ENCODE results near the gene RBM5.

The RBM5 gene

DNA sequence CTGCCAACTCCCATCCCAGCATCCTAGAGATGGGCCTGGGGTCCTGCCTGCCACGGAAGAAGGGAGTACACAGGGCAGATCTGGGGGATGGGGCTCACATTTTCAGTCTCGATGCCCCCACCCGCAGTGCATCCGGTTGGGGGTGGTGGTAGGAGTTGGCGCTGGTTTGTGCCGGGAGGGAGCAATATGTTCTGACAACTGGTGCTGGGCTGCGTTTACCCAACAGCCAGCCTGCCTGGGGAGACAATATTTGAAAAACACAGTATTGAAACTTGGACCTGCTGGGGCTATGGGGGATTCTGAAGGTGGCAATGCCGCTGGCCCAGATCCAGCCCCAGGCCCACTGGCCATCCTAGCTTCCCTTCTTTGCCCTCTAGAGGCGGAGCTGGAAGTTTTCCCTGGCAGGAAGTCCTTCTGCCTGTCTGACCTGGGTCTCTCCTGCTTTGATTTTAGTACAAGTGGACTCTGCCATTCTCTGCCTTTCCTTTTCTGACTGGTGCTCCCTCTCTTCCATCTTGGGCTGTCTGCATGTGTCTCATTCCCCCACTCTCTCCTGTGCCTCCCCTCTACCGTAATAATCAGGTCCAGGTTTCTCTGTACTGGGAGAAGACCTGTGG lies 69.9 kb downstream of the RBM5 start:
- in situ Hi-C loops (cut with MboI; ENCODE audit: low sequenced_read_pairs): no loop called here

DNA sequence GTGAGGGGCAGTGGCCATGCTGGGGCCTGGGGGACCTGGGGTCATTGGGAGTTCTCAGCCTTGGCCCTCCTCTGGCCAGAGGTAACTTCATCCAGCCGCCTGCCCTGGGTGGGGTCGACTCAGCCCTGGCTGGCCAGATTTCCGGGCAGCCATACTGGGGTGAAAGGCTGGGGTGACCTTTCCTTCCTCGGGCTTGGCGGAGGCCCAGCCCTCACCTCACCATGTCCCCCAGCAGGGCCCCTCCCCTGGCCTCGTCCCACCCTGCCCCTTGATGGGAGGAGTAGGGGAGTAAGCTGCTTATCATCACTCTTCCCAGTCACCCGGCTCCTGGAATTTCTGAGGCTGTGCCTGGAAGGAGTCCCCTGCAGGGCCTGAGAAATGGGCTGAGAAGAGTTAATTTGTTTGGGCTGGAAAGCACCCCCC lies 71.9 kb downstream of the RBM5 start:
- in situ Hi-C loops (cut with MboI; ENCODE audit: low sequenced_read_pairs): no loop called here

DNA sequence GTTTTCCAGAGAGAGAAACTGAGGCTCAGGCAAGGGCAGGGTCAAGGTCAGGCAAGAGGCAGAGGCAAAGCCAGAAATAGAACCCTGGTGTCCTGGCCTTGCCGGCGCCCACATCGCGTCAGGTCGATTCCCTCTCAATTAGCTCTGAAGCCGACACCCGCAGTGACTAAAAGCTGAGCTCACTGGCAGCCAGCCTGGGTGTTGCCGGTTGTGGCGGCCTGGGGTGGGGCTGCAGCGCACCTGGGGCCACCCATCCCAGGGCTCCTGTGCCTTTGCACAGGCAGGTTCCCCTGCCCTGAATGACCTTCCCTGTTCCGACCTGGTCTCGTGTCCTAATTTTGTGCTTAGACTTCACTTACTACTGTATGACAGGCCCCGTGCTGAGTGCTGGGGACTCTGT lies 72.6 kb downstream of the RBM5 start:
- in situ Hi-C loops (cut with MboI; ENCODE audit: low sequenced_read_pairs): no loop called here

DNA sequence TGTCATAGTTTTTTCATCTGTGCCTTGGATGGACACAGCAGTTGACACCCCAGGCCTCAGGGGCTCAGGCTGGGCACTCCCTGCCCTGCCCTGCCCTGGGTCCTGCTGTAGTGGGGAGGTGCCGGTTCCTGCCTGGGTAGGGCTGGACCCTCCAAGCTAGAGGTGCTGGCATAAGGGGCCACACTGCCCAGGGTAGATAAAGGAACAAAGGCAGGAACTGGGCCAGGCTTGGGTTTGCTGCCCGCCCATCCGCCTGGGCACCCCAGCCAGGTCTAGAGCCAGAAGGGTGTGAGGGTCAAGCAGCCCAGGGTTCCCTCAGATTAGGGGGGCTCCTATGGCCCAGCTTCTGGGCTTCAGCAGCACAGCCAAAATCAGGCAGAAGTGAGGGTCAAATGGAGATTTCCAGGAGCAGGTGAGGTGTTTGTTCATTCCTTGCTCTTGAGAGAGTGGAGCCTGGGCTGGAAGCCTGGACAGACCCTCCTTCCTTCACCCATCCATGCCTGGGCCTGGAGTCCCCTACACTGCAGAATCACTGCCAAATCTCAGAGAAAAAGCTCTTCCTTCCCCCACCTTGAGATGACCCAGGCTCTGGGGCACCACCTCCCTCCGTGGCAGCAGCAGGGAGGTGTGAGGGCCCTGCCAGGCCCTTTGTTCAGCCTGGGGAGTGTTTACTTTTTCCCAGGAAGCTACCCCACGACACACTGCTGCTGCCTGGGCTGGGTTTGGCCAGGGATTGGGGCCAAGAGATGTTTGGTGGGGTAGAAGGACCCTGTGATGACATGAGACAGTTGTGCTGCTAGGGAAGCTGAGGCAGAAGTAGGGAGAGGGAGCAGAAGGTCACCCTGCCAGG lies 73.5 kb downstream of the RBM5 start:
- in situ Hi-C loops (cut with MboI; ENCODE audit: low sequenced_read_pairs): no loop called here

DNA sequence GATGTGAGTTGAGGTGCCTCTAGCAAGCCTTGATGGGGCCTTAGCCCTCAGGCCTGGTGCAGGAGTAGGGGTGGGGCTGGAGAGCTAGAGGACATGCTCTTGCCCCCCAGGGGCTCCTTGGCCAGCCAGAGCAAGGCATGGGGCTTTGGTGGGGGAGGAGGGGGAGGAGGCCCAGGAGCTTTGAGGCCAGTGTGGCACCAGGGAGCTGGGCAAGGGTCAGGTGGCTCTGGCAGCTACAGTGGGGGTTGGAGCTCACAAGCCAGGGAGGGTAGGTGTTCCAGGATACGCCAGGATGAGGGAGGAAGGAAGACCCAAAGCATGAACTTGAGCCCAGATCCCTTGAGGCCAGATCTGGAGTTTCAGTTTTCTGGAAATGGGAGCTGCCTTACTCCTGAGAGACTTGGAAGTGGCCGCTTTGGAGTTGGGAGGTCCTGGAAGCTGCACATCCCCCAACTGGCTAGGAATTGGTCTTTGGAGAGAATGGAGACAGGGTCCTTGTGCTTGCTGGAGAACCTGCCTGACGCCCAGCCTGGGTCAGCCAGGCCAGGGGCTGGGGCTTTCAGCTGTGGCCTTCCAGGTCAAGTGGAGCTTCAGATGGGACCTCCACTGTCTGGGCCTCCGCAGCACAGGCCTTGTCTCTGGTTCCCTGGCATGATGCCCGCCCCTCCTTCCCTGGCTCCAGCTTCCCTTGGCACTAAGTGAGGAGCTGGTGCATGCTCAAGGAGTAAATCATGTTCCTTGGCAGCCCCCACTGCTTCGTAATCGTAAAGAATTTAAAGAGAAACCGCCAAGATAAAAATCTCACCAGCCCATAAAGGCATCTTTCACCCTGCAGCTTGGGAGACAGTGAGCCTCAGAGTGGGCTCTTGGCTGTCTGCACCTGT lies 75.1 kb downstream of the RBM5 start:
- in situ Hi-C loops (cut with MboI; ENCODE audit: low sequenced_read_pairs): no loop called here

DNA sequence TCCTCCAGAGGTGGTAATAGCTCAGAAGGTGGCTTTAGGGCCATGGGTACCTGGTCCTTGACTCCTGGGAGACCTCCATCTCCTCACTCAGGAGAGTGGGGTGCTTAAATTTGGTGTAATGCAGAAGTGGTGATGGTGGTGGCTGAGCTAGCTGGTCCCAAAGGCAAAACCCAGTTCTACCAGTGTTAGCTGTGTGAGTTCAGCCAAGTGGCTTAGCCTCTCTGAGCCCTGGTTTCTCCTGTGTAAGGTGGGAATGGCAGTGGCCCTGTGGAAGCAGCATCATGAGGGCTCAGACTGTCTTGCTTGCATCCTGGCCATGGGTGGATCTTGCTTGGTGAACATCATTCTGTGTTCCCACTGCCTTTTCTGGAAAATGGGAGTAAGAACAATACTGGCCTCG lies 75.8 kb downstream of the RBM5 start:
- in situ Hi-C loops (cut with MboI; ENCODE audit: low sequenced_read_pairs): no loop called here

DNA sequence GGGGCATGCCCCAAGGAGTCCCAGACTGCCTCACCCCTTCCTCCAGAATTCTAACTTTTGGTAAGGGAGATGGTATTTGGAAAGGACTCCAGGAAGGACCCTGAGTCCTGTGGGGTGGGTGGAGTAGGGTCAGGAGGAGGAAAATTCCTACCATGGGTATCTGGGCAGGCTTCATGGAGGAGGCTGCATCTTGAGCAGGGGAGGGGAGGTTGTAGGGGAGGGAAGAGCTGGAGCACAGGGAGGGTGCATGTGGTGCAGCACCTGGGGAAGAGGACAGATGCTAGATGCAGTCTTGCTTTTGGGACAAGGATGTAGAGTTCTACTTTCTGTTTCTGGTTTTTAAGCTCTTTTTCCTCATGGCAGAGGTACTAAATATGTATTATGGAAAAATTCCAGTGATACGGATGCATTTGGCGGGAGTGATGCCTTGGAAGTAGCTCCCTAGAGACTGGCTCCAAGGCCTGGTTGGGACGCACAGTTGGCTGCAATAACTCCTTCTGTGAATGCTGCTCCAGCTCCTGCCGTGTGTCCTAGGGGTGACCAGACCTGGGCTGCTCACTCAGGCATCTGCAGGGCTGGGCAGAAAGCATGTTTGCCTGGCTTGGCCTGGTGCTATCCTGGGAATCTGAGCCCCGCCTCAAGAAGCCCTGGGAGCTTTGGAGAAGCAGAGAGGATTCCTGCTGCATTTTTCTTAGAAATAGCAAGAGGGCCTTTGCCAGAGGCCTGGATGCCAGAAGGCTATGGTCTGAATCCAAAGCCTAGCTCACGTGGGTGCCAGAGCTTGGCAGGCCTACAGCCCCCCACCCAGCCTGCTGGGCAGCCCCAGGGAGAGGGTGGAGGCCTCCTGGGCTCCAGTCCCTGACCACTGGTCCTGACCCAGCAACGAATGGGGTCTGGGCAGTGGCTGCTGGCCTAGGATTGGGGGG lies 76.5 kb downstream of the RBM5 start:
- in situ Hi-C loops (cut with MboI; ENCODE audit: low sequenced_read_pairs): no loop called here

DNA sequence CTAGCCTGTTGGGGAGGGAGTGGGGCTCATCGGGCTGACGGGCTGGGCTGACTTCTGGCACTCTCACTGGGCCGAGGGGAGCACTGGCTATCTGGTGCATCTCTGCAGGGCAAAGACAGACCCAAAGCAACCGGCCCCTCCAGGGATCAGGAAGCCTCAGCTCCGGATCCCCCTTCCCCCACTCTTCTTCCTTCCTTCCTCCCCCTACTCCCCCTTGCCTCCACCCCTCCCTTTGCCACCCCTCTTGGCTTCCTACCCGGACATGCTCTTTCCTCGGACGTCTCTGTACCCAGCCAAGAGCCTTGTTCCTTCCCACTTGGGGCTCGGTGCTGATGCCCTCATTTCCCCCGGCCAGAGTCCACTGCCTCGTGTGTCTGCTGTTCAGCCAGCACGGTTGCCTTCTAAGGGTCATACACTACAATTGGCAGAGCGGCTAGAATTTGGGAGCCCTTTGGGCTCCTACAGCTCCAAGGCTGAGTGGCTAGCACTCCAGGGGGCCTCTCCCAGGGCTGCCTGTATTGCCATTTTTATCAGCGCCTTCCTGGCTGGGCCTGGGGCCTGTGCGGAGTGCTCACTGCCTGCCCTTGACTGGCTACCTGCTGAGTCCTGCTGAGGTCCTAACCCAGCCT lies 77.3 kb downstream of the RBM5 start:
- in situ Hi-C loops (cut with MboI; ENCODE audit: low sequenced_read_pairs): no loop called here

DNA sequence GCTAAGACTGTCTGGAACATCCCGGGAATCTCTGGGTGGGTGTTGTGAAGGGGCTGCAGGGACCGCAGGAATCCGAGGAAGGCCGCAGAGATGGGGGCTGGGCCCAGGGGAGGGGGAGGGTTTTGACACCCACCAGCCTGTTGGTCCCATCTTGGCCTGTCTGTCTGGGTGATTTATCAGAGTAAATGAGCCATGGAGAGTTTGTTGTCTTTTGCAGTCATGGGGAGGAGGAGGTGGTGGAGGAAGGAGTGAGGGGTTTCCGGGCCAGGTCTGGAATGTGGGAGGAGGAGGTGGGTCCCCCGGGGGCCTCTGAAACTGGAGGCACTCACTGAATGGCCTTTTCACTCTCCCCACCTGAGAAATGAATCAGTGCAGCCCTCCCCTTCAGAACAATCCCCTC lies 77.9 kb downstream of the RBM5 start:
- in situ Hi-C loops (cut with MboI; ENCODE audit: low sequenced_read_pairs): no loop called here

DNA sequence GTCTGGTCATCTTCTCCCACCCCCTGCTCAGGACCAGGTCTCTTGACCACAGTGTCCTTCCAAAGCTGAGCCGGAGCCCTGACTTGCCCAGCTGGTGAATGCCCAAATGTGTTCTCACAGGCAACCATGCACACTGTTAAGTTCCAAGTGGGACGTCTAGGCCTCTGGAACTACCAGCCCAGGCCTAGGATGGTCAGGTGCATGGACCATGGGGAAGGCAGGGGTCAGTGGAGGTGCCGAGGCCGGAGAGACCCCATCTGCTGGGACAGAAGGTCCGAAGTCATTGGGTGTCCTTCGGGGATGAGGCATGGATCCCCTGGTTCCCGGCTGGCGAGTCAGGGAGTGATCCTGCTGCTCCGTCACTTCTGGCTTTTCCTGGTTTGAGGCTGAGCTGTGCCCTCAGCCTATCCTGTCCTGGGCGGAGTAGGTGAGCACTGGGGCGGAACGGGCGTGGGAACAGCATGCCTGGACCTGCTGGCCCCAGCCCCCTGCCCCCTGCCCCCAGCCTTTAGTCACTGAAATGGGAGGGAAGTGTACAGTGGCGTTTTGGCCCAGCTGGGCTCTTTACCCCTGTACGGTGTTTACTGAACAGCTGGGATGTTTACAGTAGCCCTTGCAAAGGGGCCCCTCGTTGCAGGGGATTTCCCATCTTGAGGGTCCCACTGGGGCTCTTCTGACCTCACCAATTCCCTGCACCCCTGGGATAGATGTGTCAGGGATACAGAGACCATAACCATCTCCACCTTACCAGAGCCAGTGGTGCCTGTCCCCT lies 78.5 kb downstream of the RBM5 start:
- in situ Hi-C loops (cut with MboI; ENCODE audit: low sequenced_read_pairs): no loop called here

DNA sequence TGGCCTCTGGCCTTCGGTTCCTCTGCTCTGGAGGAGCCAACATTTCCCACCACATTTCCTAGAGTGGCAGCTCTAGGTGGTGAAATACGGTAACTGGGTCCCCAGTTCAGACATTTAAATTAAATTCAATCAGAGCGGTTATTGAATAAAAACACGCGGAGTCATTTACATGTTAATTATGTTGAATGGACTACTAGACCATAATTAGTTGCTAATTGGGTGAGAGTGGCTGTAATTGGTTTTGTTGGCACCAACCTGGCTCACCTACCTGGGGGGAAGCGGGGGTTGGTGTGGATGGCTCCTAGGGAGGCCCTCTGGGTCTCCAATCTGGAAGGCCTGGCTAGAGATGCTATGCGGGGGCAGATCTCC lies 79.1 kb downstream of the RBM5 start:
- in situ Hi-C loops (cut with MboI; ENCODE audit: low sequenced_read_pairs): no loop called here

DNA sequence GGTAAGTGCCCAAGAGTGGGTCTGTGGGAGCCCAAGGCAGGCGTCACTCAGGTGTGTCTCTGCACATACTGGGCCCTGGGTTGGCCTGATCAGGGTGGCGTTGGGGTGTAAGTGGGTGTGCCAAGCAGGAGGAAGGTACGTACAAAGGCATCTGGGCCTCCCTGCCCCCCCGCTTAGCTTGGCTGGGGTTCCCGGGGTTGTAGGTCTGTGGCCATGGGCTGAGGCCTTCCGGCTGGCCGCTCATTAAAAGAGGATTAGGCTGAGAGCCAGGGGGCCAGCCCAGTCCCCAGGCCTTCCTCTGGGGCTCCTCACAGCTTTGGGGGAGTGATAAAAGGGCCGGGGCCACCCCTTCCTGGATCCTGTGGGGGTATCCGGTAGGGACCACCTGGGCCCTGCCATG lies 79.7 kb downstream of the RBM5 start:
- in situ Hi-C loops (cut with MboI; ENCODE audit: low sequenced_read_pairs): no loop called here
